Measurements from ENCODE around the gene RRAGB. TPM values are rescaled to one million over a fixed set of nuclear protein-coding genes. Genes with fewer than 3 reads are reported as not detected.

RRAGB gene
- total RNA-seq, 2 experiments from 2014 or later, result 6.6 to 7.3 TPM

DNA sequence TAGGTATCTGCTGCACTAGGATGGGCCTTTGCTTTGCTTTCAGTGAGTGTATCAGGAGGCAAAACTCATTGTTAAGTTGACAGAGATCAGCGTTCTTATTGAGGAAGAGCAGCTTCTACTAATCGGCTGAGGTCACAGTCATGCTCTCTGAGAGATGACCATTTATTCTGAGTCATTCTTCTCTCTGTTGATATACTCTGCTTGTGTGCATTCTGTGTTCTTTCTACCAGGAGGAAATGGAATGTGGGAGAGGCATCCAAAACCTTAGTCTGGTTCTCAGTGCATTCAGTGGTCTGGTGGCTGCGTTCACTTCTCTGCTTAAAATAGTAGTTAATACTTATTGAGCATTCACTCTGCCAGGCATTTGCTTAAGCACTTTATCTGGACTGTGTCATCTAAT lies 66.2 kb downstream of the RRAGB start:
- no peaks in the 10 kb centered on the region for H3K4me1 Mint-ChIP-seq
- ChIA-PET POLR2A (no interaction called here), CTCF (no interaction called here)
- peaks cover 12% of the 10 kb centered on the region for H3K9me3 Mint-ChIP-seq
- no peaks in the 10 kb centered on the region for H3K36me3 Mint-ChIP-seq (ENCODE audit: low read depth)
- no peaks in the 10 kb centered on the region for H3K27me3 Mint-ChIP-seq
- no peak overlapping the region for H3K27ac Mint-ChIP-seq
- H3K4me3 Mint-ChIP-seq, result no peak overlapping the region
- DNase-seq, result no peak

DNA sequence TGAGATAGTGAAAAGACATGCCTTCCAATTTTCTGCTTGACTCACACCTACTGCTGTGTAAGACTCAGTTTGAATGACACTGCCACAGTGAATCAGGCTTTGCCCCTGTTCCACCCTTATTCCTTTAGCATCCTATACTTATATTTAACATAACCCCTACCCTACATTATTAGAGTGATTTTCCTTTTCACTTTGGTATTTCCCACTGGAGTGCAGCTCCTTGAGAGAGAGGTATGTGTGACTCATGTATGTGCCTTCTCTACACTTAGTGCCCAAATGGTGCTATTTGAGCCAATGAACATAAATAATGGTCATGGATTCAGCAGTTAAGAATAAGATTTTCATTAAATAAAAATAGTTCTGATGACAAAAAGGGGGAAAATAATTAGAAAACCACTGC lies 69.5 kb downstream of the RRAGB start:
- DNase-seq, result no peak
- Mint-ChIP-seq H3K9me3 (peaks cover 9% of the 10 kb centered on the region), H3K4me3 (no peak overlapping the region), H3K36me3 (ENCODE audit: low read depth) (no peaks in the 10 kb centered on the region), H3K27ac (no peak overlapping the region), H3K27me3 (no peaks in the 10 kb centered on the region), H3K4me1 (no peaks in the 10 kb centered on the region)
- CTCF ChIA-PET, result no interaction called here
- POLR2A ChIA-PET, result no interaction called here

DNA sequence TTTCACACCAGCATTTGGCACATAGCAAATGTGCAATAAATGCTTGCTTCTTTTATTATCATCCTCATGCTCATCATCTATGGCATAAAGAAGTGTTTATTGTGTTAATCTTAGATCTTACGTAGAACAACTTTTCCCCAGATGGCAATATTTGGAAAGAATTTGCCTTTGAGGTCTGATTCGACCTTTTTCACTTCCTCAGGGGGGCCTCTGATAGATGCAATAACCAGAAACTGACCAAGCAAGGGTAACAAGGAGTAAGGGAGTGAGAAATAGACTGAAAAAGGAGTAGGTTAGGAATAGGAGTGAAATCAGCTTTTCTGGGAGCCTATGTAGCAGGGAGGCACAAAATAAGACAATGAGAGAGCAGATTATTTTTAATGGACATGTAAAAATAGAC lies 70.2 kb downstream of the RRAGB start:
- peaks cover 9% of the 10 kb centered on the region for H3K9me3 Mint-ChIP-seq
- CTCF ChIA-PET, result no interaction called here
- no peak for DNase-seq
- H3K4me3 Mint-ChIP-seq, result no peak overlapping the region
- no peaks in the 10 kb centered on the region for H3K27me3 Mint-ChIP-seq
- no peak overlapping the region for H3K27ac Mint-ChIP-seq
- POLR2A ChIA-PET, result no interaction called here
- H3K36me3 Mint-ChIP-seq (ENCODE audit: low read depth), result no peaks in the 10 kb centered on the region
- H3K4me1 Mint-ChIP-seq, result no peaks in the 10 kb centered on the region

DNA sequence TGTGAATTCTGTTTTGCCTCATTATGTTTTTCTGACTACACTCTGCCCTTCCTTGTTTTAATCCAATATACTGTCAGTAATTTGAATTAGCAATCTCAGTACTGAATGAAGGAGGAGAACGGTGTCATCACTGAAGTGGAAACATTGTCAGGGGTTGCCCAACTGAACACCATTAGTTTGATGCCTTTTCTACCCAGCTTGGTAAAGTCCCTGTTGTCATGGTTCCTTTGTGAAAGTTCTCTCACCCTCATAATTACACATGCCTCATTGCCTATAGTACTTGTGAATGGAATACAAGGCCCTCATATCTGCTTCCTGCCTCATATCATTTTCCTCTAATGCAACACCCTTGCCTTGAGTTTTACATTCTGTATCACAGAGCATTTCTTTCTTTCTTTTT lies 76.9 kb downstream of the RRAGB start:
- Mint-ChIP-seq H3K9me3 (no peaks in the 10 kb centered on the region), H3K36me3 (ENCODE audit: low read depth) (no peaks in the 10 kb centered on the region), H3K4me1 (no peaks in the 10 kb centered on the region), H3K27me3 (no peaks in the 10 kb centered on the region), H3K4me3 (no peak overlapping the region), H3K27ac (no peak overlapping the region)
- ChIA-PET CTCF (no interaction called here), POLR2A (no interaction called here)
- no peak for DNase-seq

DNA sequence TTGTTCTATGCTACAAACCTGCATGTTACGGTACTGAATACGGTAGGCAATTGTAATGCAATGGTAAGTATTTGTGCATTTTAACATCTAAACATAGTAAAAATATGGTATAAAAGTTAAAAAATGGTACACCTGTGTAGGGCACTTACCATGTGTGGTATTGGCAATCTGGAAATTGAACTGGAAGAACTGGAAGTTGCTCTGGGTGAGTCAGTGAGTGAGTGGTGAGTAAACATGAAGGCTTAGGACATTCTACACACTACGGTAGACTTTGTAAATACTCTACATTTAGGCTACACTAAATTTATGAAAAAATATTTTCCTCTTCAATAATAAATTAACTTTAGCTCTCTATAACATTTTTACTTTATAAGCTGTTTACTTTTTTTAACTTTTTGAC lies 78.9 kb downstream of the RRAGB start:
- no peak for DNase-seq
- ChIA-PET POLR2A (no interaction called here), CTCF (no interaction called here)
- H3K27ac Mint-ChIP-seq, result no peak overlapping the region
- H3K9me3 Mint-ChIP-seq, result no peaks in the 10 kb centered on the region
- H3K27me3 Mint-ChIP-seq, result no peaks in the 10 kb centered on the region
- no peaks in the 10 kb centered on the region for H3K36me3 Mint-ChIP-seq (ENCODE audit: low read depth)
- no peaks in the 10 kb centered on the region for H3K4me1 Mint-ChIP-seq
- H3K4me3 Mint-ChIP-seq, result no peak overlapping the region

DNA sequence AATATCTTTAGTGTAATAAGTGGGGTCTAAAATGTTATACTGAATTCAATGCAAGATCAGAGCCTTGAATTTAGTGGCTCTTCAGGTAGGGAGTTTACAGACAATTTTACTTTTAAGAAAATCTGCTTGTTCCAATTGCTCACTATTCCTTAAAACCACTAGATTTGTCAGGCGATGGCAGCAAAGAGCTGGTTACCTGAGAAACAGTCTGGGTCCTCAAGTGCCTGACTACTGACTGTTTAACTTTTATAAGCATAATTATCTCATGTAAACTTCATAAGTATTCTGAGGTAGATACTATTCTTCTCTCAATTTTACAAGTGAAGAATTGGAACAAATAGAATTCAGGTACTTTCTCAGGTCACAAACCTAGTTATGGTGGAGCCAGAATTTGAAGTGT lies 84.3 kb downstream of the RRAGB start:
- Mint-ChIP-seq H3K9me3 (no peaks in the 10 kb centered on the region), H3K27me3 (no peaks in the 10 kb centered on the region), H3K4me3 (no peak overlapping the region), H3K36me3 (ENCODE audit: low read depth) (no peaks in the 10 kb centered on the region), H3K4me1 (no peaks in the 10 kb centered on the region), H3K27ac (no peak overlapping the region)
- ChIA-PET CTCF (no interaction called here), POLR2A (no interaction called here)
- no peak for DNase-seq

Other genes starting within 250 kb of the RRAGB start
- 1 to 10 TPM; 1.8 TPM for gene USP51, start 227.9 kb upstream of the RRAGB start, total RNA-seq
- gene FOXR2, start 94.3 kb upstream of the RRAGB start, total RNA-seq, result not detected

All from activated CD4-positive, alpha-beta T cell treated with anti-CD3 and anti-CD28 coated beads, Interleukin-2, amount 10 ng/mL, durations not matched to agents 7 days and 5 days (primary cell).